Measurements from ENCODE around the gene UQCR11.

The UQCR11 gene

GRCh38 chr19:1577090-1577928, 28.0 kb downstream of the UQCR11 start:
- no peak for DNase-seq
- Histone ChIP-seq H3K27me3 (no peaks in the 10 kb centered on the region), H3K4me3 (no peak overlapping the region), H3K36me3 (peaks cover 49 to 62% (median 51%) of the 10 kb centered on the region in 3 donors), H3K4me1 (no peaks in the 10 kb centered on the region), H3K9me3 (no peaks in the 10 kb centered on the region), H3K27ac (no peak overlapping the region)
- TF ChIP-seq CTCF (IDR thresholded peaks at IDR 0.05), result no peak
- intact Hi-C loops (cut with DNase I; ENCODE audit: low total_unique reads), result no loop called here

GRCh38 chr19:1576242-1577089, 28.8 kb downstream of the UQCR11 start:
- Histone ChIP-seq H3K27me3 (no peaks in the 10 kb centered on the region), H3K9me3 (no peaks in the 10 kb centered on the region), H3K4me3 (no peak overlapping the region), H3K27ac (no peak overlapping the region), H3K4me1 (no peaks in the 10 kb centered on the region), H3K36me3 (peaks cover 40 to 53% (median 43%) of the 10 kb centered on the region in 3 donors)
- DNase-seq, result no peak
- intact Hi-C loops (cut with DNase I; ENCODE audit: low total_unique reads), result no loop called here
- TF ChIP-seq CTCF (IDR thresholded peaks at IDR 0.05), result no peak

- Histone ChIP-seq H3K9me3 (no peaks in the 10 kb centered on the region), H3K36me3 (peaks cover 32 to 44% (median 34%) of the 10 kb centered on the region in 3 donors), H3K27me3 (no peaks in the 10 kb centered on the region), H3K27ac (no peak overlapping the region), H3K4me3 (no peak overlapping the region), H3K4me1 (no peaks in the 10 kb centered on the region)
- no peak for TF ChIP-seq CTCF (IDR thresholded peaks at IDR 0.05)
- no peak for DNase-seq
- intact Hi-C loops (cut with DNase I; ENCODE audit: low total_unique reads), result no loop called here
Observed at GRCh38 chr19:1575323-1576241, 29.7 kb downstream of the UQCR11 start.

- intact Hi-C loops (cut with DNase I; ENCODE audit: low total_unique reads), result no loop called here
- H3K4me3 ChIP-seq, result no peak overlapping the region
Observed at GRCh38 chr19:1574354-1575136, 30.7 kb downstream of the UQCR11 start.

More at GRCh38 chr19:1574354-1575136, 30.7 kb downstream of the UQCR11 start:
- Histone ChIP-seq H3K36me3 (peaks cover 23 to 34% (median 24%) of the 10 kb centered on the region in 3 donors), H3K27me3 (no peaks in the 10 kb centered on the region), H3K27ac (no peak overlapping the region), H3K4me1 (no peaks in the 10 kb centered on the region), H3K9me3 (no peaks in the 10 kb centered on the region)
- no peak for DNase-seq
- no peak for TF ChIP-seq CTCF (IDR thresholded peaks at IDR 0.05)

Measured in tibial artery (tissue), 4 donors.